ENCODE measurements around the gene TLR6.

TLR6 gene

DNA sequence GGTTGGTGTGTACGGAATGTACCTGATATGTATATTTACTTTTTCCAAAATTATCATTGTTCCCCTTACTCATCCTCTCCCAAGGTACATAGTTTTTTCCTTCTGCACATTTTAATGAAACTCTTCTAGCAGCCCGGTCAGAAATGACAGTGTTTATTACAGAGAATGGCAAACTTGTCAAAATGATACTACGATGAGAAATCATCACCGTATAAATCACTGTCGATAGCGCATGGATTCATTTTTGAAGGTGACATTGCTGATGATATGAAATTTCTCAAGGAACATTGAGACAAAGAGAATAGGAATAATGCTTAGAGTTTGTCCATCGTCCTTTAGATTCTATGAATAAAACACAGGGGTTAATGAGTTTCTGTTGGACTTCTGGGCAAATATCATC lies 41.6 kb upstream of the TLR6 start:
- TF ChIP-seq, protein P1, sequence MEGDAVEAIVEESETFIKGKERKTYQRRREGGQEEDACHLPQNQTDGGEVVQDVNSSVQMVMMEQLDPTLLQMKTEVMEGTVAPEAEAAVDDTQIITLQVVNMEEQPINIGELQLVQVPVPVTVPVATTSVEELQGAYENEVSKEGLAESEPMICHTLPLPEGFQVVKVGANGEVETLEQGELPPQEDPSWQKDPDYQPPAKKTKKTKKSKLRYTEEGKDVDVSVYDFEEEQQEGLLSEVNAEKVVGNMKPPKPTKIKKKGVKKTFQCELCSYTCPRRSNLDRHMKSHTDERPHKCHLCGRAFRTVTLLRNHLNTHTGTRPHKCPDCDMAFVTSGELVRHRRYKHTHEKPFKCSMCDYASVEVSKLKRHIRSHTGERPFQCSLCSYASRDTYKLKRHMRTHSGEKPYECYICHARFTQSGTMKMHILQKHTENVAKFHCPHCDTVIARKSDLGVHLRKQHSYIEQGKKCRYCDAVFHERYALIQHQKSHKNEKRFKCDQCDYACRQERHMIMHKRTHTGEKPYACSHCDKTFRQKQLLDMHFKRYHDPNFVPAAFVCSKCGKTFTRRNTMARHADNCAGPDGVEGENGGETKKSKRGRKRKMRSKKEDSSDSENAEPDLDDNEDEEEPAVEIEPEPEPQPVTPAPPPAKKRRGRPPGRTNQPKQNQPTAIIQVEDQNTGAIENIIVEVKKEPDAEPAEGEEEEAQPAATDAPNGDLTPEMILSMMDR (conservative IDR thresholded peaks at IDR 0.05): no peak
- no peak for TF ChIP-seq ZFX (IDR thresholded peaks at IDR 0.05)
- no peak overlapping the region for H3K27ac ChIP-seq

DNA sequence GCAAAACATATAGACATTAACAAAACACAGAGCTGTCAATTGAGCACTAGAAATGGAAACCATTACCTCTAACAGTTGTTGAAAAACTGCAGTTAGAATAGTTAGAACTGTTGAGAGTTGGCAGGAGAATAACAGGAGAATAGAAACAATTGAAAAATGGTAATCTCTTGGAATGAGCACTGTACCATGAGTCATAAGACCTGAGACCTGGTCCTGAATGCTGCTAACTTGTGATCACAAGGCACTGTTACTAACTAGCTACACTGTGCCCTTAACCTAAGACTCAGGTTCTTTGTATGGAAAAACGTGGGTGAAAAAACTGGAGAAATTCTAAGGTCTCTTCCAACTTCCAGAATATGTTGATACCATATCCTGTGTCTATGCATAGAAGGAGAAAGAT lies 40.3 kb upstream of the TLR6 start:
- no peak for TF ChIP-seq ZFX (IDR thresholded peaks at IDR 0.05)
- TF ChIP-seq, protein P1 (conservative IDR thresholded peaks at IDR 0.05): no peak
- H3K27ac ChIP-seq: no peak overlapping the region

- no peak overlapping the region for H3K27ac ChIP-seq
- TF ChIP-seq, protein P1 (conservative IDR thresholded peaks at IDR 0.05): no peak
- no peak for TF ChIP-seq ZFX (IDR thresholded peaks at IDR 0.05)
Observed at GRCh38 chr4:38894322-38894982, 37.8 kb upstream of the TLR6 start.

DNA sequence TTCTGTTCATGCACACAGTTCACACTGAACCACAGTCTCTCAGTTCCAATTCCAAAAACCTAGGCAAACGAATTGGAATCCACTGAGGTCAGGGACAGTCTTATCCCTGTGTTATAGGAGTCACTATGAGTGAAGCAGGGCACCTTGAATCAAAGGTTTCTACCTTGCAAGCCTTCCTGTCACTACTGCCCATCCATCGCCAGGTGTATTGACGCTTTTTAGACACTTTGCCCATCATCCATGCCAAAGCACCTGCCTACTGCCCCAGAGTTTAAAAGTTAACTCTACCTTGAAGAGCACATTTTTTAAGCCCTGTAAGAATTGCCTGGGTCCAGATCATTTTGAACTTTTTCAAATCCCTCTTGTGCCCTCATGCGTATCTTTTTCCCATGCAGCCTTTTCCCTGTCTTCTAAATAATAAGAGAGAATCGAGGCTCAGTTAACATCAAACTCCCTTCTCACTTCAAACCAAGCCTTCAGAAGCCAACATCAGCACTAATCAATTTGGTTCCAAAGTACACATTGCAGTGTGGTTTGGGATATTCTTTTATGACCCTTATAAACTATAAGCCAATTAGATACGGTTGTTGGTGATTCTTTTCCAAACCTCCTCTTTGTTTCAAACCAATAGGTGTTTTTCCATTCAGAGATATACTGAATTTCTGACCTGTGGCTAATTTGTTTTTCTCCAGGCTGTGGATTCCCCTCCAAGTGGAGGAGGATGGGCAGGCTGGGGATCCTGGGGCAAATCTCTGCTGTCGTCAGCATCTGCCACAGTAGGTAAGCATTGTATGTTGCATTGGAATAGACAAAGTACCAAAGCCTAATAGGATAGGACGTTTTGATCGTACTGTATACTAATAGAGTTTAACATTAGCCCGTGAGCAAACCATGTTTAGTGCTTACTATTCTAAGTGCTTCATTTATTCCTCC lies 34.7 kb upstream of the TLR6 start:
- TF ChIP-seq, protein P1 (conservative IDR thresholded peaks at IDR 0.05): no peak
- TF ChIP-seq ZFX (IDR thresholded peaks at IDR 0.05): no peak
- H3K27ac ChIP-seq: no peak overlapping the region

GRCh38 chr4:38889143-38889542 lies 32.5 kb upstream of the TLR6 start:
- TF ChIP-seq ZFX (IDR thresholded peaks at IDR 0.05): no peak
- TF ChIP-seq, protein P1 (conservative IDR thresholded peaks at IDR 0.05): no peak
- H3K27ac ChIP-seq: no peak overlapping the region

DNA sequence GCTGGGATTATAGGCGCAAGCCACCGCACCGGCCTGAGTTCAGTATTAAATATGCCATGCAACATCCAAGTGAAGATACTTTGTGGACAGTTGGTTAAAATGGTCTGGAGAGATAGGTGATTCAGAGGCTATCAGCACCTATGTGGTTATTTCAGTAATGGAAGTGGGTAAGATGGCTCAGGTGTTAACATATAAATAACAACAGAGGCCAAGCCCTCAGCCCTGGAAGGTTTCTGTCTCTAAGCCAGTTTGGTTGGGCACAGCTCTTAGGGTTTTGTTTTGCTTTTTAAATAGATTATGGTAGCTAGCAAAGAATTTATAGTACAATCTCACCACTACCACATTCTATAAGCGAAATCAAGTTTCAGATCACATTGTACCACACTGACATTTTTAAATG lies 27.6 kb upstream of the TLR6 start:
- H3K27ac ChIP-seq: no peak overlapping the region

More for the DNA sequence above, 27.6 kb upstream of the TLR6 start:
- TF ChIP-seq ZFX (IDR thresholded peaks at IDR 0.05): no peak
- TF ChIP-seq, protein P1 (conservative IDR thresholded peaks at IDR 0.05): no peak

All from C4-2B (cell line).